SW 1271 (cell line): ENCODE measurements around the gene NBPF6.
"Not testable (repeated sequence)": the region's sequence is repeated elsewhere in the genome, so short reads cannot be mapped to it uniquely, and the experiment has no call there.

ENCODE experiments used
- DNase-seq, 2 experiments: peaks; one replicate each; lab custom pipeline; 2025; lab: John Stamatoyannopoulos, UW

The NBPF6 gene, protein sequence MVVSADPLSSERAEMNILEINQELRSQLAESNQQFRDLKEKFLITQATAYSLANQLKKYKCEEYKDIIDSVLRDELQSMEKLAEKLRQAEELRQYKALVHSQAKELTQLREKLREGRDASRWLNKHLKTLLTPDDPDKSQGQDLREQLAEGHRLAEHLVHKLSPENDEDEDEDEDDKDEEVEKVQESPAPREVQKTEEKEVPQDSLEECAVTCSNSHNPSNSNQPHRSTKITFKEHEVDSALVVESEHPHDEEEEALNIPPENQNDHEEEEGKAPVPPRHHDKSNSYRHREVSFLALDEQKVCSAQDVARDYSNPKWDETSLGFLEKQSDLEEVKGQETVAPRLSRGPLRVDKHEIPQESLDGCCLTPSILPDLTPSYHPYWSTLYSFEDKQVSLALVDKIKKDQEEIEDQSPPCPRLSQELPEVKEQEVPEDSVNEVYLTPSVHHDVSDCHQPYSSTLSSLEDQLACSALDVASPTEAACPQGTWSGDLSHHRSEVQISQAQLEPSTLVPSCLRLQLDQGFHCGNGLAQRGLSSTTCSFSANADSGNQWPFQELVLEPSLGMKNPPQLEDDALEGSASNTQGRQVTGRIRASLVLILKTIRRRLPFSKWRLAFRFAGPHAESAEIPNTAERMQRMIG

DNA sequence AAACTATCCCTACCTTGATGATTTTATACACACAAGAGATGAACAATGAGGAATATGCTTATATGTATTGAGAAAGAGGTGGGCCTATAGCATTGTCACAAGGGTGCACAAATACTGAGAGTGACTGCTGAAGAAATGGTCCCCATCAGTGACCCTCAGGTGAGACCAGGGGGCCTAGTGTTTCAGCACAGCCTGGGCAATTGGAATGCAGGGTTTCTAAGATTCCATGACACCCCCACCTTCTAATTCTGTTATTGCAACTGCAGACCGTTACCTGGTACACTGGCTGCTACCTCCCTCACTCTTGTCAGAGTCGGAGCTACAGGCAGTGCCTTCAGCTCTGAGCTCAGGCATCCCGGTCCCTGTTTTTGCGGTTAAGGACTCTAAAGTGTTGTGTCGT, at the start of gene NBPF6:
Gene NBPF6, plus strand, starts transcription at position 301 of the 400 bp plus-strand sequence. CDS start 259 bp downstream, outside the sequence.
- not testable (repeated sequence) for DNase-seq

DNA sequence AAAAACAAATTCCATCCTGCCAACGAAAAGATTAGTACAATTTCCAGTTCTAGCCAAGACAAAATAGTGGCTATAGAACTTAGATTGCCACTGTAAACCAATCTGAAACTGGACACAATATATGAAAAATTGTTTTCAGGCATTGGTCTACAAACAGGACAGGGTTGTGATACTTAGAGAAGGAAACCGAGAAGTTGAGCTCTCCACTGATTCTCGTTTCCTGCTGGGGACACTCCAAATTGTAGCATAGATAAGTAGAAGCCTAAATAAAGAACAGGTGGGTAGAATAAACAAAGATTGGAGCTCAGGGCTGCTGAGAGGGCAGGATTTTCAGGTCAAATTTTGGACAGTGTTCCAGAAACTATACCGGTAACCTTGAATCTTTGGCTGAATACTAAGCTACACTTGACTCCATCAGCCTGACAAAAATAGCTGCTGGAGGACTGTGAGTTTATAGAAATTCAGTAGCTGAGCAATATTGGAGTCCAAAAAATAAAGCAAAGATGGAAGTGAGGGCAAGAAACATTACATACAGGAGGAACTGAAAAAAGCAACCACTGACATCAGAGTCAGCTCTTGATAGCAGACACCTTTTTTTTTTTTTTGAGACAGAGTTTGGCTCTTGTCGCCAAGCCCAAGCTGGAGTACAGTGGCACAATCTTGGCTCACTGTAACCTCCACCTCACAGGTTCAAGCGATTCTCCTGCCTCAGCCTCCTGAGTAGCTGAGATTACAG, 38.9 kb upstream of the NBPF6 start:
- DNase-seq: not testable (repeated sequence)

DNA sequence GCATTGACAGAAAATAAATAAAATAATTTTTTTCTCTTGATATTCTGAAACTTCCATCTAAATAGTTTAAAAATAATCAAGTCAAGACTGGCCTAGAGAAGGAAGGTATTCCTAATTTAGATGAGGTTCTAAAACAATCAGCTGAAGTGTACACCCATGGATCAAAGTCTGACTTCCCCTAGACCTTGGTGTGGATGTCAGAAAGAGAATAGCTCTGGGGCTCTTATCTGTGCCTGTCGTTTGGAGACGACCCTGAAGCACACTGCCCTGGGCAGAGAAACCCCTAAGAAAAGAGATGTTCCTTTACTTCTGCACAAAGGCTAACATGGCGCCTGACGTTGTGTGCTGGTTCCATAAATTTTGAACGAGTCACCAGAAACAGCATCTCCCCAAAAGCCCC, 30.0 kb upstream of the NBPF6 start:
- not testable (repeated sequence) for DNase-seq

DNA sequence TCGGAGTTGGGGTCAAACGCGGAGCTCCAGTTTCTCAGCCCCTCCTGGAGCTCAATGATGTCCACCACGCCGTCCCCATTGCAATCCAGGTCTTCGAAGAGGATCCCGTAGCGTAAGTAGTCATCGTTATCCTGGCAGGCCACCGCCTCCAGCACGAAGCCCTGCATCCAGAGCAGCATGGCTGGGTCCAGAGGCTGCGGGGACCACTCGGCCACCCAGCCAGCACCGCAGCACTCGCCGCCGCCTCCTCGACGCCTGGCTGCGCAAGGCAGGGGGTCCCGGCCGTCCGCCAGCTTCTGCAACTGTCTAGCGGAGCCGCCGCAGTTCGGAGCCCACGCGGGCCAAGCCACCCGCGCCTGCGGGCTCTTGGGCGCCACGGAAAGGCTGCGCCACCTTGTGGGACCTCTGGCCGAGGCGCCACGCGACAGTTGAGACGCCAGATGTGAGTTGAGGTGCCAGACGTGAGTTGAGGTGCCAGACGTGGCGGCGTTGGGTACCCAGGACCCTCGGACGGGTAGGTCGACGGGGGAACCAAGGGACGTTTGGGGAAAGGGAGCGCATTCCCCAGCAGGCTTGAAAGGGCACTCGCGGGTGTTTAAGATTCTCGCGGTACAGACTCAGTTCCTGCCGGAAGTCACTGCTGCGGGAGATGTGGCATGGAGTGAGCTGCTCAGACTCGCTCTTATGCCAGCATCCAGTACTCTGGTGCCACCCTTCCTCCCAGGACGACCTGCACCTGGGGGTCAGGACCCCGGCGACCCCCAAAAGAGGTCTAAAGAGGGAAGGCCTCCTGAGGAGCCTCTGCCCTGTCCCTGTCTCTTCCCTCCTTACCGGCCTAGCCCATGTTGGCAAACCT, 28.9 kb upstream of the NBPF6 start:
- DNase-seq: not testable (repeated sequence)

DNA sequence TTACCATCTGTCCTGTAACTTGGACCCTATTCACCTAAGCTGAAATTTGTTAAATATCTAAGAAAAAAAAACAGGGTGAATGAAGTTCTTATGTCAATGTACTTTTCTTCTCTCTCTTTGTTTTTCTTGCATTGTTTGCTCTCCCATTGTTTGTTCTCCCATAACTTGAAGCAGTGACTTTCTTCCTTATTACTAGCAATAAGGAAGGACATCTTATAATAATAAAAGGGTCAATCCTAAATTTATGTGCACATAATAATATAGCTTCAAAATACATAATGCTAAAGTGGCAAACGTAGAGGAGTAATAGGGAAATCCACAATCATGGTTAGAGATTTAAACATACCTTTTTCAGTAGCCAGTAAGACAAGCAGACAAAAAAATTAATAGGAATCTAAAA, 23.3 kb upstream of the NBPF6 start:
- not testable (repeated sequence) for DNase-seq

DNA sequence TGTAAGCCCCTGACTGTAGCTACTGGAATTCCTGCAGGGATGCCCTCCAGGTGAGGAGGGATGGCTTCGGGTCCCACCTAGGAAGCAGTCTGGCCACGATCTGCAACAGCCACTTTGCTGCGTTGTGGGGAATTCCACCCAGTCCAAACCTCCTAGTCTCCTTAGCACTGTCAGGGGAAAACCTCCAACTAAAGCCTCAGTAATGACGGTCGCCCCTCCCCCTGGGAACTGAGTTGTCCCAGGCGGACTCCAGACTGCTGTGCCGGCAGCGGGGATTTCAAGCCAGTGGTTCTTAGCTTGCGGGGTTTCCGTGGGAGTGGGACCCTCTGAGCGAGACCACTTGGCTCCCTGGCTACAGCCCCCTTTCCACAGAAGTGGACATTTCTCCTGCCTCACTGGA, 18.1 kb upstream of the NBPF6 start:
- DNase-seq: not testable (repeated sequence)

DNA sequence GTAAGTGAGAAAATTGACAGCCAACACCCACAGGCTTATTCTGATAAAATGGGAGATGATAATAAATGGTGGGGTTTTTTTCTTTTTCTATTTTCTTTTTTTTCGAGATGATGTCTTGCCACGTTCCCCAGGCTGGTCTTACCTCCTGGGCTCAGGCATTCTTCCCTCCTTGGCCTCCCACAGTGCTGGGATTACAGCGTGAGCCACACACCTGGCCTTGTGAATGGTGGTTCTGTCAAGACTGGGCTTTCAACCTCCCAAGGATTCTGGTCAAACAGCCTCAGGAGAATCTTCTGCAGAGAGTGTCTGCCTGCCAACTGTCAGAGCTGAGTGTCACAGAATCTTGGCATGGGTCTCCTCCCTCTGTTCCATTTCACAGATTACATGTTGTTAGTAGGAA, 16.7 kb upstream of the NBPF6 start:
- not testable (repeated sequence) for DNase-seq

DNA sequence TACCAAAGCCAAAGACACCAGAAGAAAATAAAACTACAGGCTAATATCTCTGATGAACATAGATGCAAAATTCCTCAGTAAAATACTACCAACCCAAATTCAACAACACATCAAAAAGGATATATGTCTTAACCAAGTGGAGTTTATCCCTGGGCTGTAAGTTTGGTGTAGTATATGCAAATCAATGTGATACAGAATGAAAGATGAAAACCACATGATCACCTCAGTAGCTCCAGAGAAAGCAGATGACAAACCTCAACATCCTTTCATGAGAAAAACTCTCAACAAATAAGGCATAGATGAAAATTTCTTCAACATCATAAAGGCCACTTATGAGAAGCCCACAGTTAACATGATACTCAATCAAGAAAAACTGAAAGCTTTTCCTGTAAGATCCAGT, 11.6 kb upstream of the NBPF6 start:
- DNase-seq: not testable (repeated sequence)

DNA sequence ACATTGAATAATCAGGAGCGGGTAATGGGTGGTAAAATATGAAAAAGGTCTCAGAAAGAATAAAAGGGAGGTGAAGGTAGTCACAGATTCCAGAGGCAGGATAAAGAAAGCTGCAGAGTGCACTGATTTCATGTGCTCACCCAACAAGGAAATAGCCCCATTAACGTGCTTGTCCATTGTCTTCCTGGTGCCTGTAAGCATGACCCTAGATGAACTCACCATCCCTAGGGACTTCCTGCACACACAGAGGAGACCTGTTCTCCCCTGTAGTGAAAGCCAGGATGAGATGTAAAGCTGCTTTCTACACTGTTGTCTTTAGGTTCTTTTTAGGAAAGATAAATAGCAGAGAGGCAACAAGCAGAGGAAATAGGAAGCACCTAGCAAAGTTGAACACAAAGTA, 4.4 kb downstream of the NBPF6 start:
- DNase-seq: not testable (repeated sequence)

DNA sequence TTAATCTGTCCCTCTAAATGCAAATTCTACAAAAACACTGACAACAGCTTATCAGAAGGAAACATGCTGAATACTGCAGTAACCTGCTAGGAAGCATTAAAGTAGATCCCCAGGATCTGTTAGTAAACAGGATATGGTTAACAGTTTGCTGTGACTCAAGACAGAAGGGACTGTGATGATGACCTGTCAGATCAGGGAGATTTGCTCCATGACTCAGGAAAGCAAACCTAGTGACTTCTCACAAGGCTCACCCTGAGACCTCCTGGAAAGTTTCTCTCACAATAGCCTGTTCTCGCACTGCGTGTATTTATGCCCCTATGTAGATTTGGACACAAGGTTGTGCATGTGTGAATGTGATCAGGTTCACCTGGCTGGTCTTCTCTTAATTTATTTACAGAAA, 8.5 kb downstream of the NBPF6 start:
- not testable (repeated sequence) for DNase-seq

DNA sequence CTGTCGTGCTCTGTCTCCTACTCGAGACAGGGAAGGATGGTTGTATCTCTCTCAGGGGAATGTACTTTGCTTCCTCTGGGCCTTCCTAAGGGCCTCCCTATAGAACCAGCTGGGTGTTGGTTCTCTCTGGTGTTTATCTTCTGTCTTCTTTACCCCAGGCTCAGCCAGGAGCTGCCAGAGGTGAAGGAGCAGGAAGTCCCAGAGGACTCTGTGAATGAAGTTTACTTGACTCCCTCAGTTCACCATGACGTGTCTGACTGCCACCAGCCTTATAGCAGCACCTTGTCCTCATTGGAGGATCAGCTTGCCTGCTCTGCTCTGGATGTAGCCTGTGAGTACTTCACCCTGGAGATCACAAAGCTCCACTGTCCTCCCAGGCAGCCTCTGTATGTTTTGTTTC, 11.6 kb downstream of the NBPF6 start:
- not testable (repeated sequence) for DNase-seq

DNA sequence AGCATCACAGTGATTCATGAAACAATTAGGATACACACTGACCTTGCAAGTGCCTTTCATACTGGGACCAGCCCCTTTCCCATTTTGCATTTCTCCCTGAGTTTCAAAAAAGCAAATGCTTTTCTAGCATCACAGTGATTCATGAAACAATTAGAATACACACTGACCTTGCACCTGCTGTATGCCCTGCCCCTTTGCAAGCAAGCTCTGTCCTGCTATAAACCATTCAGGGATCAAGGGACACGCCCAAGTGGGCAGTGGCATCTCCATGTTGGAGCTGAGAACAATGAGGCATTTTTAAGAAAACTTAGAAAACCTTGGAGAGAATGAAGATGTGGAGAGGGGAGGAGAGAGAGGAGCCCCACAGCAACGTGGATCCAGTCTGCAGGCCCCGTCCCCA, 13.8 kb downstream of the NBPF6 start:
- DNase-seq: not testable (repeated sequence)

DNA sequence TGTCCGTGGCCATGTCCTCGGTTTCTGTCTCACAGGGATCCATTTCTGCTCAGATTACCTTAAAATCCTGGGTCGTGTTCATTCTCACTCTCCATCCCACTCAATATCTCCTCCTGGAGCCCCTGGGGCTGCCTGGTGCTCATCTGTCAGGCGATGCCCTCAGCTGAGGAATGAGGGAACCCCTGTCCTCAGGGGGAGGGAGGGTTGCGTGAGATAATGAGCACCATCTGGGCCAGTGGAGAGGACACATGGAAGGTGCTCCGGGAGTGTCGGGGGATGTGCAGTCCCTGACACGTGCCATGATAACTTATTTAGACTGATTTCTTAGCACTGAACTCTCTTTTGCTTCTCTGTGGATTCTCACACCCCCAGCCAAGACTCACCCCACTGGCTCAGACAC, 16.0 kb downstream of the NBPF6 start:
- DNase-seq: not testable (repeated sequence)

DNA sequence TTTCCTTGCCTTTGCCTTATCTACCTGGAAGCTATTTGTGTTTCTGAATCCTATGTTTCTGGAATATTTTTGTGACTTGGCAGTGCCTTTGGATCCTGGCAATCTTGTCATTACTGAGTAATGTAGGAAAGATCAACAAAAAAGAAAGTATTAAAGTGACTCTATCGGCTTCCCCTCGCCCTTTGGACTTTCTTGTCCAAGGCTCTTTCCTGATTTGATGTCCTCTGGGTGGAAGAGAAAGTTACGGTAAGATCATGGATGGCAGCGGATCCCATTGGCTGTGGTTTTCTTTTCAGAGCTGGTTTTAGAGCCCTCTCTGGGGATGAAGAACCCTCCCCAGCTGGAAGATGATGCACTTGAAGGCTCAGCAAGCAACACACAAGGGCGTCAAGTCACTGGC, 17.0 kb downstream of the NBPF6 start:
- DNase-seq: not testable (repeated sequence)

DNA sequence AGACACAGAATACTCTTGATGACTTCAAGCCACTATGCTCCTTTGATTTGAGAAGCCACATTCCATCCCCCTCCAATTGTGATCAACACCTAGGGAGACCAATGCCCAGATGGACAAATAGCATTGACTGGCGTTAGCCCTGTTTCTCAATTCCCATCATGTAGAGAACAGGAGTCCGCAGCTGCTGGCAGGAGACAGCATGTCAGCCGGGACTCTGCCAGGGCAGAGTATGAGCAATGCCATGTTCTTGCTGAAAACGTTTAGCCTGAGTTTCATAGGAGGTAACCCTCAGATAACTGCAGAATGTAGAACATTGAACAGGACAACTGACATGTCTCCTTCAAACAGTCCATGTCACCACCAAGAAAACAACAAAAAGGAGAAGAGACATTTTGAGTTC, 20.6 kb downstream of the NBPF6 start:
- not testable (repeated sequence) for DNase-seq

DNA sequence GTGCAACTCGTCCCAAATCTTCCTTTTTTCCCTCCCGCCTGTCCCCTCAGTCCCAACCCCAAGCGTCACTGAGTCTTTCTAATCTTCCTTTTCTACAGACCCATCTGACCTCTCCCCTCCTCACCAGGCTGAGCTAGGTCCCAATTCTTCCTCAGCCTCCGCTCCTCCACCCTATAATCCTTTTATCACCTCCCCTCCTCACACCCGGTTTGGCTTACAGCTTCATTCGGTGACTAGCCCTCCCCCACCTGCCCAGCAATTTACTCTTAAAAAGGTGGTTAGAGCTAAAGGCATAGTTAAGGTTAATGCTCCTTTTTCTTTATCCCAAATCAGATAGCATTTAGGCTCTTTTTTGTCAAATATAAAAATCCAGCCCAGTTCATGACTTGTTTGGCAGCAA, 24.4 kb downstream of the NBPF6 start:
- DNase-seq: not testable (repeated sequence)

DNA sequence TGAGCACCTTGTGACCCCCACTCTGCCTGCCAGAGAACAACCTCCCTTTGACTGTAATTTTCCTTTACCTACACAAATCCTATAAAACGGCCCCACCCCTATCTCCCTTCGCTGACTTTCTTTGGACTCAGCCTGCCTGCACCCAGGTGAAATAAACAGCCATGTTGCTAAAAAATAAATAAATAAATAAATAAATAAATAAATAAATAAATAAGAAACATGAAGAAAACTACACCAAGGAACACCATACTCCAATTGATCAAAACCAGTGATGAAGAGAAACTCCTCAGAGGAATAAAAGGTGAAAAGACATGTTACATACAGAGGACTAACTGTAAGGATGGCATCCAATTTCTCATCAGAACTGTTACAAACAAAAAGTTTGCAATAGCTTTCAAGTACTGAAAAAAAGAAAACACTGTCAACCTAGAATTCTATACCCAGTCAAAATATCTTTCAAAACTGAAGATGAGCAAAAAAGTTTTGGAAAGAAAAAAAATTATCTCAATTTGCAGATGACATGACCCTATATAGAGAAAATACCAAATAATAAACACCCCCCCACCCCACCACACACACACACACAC, 28.4 kb downstream of the NBPF6 start:
- DNase-seq: no peak

DNA sequence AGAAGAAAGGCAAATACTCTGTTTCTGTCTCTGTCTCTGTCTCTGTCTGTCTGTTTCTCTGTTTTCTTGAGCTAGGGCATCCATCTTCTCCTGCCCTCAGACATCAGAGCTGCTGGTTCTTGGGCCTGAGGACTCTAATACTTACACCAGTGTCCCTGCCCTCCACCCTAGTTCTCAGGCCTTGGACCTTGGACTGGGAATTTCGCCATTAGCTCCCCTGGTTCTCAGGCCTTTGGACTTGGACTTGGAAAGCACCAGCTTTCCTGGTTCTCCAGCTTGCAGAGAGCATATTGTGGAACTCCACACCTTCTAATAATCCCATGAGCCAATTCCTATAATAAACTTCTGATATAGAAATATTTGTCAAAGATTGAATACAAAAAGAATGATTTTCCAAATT, 32.6 kb downstream of the NBPF6 start:
- DNase-seq: no peak

DNA sequence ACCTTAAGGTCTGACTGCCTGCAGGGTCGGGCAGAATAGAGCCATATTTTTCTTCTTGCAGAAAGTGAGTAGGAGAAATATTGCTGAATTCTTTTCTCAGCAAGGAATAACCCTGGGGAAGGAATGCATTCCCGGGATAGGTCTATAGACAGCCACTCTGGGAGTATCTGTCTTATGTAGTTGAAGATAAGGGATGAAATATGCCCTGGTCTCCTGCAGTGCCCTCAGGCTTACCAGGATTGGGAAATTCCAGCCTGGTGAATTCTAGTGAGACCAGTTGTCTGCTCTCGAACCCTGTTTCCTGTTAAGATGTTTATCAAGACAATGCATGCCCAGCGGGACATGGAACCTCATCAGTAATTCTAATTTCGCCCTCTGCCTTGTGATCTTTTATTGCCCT, 35.8 kb downstream of the NBPF6 start:
- not testable (repeated sequence) for DNase-seq

DNA sequence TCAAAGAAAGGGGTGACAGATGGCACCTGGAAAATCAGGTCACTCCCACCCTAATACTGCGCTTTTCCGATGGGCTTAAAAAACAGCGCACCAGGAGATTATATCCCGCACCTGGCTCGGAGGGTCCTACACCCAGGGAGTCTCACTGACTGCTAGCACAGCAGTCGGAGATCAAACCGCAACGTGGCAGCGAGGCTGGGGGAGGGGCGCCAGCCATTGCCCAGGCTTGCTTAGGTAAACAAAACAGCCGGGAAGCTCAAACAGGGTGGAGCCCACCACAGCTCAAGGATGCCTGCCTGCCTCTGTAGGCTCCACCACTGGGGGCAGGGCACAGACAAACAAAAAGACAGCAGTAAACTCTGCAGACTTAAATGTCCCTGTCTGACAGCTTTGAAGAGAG, 36.6 kb downstream of the NBPF6 start:
- not testable (repeated sequence) for DNase-seq

DNA sequence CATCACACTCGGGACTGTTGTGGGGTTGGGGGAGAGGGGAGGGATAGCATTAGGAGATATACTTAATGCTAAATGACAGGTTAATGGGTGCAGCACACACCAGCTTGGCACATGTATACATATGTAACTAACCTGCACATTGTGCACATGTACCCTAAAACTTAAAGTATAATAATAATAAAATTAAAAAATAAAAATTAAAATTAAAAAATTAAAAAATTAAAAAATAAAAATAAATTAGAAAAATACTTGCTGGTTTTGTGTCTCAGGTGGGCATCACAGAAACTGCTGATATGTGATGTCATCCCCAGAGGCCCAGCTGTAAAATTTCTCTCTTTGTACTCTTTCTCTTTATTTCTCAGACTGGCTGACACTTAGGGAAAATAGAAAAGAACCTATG, 44.9 kb downstream of the NBPF6 start:
- DNase-seq: not testable (repeated sequence)
